HG03135 (cell line): ENCODE data around the gene PFKFB4.

Experiments
- ATAC-seq: cut with Tn5 transposase; IDR thresholded peaks from one replicate; pipeline ENCODE4 v1.9.1; 2021; ENCODE audit warnings: mild to moderate bottlenecking, moderate library complexity; ENCODE audit not compliant: unreplicated experiment

PFKFB4 gene

GRCh38 chr3:48556796-48557626 is at the start of gene PFKFB4:
PFKFB4 (minus strand) TSS chr3:48556803; CDS start chr3:48556777, 26 bp downstream.
- peak; percentile 86 for ATAC-seq

GRCh38 chr3:48601622-48601994 is 45.0 kb upstream of the PFKFB4 start:
- no peak for ATAC-seq

DNA sequence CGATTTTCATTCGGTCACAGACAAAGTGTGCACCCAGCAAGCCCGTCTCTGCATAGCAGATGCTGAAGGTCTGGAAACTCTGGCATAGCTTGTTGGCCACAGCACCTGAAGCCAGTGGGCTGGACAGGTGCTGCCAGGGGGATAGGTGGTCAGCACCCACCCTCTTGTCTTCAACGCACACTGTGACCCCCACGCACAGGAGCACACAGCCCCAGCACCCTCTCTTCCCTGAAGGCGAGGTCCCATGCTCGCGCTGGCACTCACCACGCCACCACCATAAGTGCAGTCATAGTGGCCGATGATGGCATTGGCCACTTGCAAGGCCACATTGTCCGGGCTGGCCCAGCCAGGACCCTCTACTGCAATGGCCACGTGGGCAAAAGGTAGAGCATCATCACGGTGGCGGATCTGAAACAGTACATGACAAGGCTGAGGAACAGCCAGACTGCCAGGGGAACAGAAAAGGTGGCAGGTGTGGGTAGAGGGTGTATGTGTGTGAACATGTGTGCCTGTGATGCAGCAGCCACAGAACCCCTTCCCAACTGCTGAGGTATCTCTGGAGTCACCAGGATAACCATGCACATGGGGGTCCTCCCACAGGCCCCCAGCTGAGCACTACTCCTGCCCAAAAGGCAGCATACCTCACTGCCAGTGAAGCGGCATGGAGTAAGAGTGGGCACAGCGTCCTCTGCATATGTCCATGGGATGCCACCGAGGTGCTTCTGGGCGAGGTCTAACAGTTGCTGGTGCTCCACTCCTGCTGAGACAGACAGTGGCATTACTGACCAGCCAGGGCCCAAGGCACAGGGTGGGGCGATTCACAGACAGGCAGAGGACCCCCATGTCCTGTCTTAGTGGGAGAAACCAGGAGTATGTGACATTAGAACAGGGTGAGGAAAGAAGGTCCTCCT is 44.4 kb upstream of the PFKFB4 start:
- ATAC-seq = no peak

DNA sequence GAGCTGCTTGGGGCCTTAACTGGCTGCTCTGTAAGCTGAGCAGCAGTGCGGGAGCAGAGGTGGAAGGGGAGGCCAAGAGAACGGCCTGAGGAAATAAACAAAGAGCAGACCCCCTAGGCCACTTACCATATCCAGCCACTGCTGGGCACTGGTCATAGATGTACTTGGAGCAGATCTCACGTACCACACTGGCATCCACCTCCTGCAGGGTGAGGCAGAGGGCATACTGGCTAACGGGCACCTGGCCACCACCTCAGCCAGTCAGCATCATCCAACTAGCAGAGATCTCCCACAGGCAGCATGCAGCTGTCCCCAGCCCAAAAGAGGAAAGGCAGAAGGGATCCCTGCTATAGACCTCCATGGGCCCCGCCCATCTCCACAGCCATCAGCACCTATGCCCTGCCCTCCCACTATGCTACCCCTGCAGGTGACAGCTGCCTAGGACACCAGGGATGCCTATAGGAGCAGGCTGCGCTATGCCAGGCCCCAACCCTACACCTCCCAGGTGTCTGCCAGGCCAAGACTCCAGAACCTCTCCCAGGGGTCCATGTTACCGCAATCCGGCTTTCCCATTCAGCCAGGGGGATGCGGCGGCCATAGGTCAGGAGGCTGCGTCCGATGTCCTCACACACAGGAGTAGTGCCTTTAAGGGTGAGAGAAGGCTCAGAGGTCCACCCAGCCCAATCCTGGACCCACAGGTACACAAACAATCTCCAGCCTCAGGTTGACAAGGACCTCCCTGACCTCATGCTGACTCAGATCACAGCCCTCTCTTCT is 43.1 kb upstream of the PFKFB4 start:
- no peak for ATAC-seq

- ATAC-seq = no peak
Measured at GRCh38 chr3:48599077-48599501, 42.5 kb upstream of the PFKFB4 start.

- no peak for ATAC-seq
Measured at GRCh38 chr3:48598323-48599076, 41.9 kb upstream of the PFKFB4 start.

- ATAC-seq = no peak
Measured at GRCh38 chr3:48597408-48597800, 40.8 kb upstream of the PFKFB4 start.

DNA sequence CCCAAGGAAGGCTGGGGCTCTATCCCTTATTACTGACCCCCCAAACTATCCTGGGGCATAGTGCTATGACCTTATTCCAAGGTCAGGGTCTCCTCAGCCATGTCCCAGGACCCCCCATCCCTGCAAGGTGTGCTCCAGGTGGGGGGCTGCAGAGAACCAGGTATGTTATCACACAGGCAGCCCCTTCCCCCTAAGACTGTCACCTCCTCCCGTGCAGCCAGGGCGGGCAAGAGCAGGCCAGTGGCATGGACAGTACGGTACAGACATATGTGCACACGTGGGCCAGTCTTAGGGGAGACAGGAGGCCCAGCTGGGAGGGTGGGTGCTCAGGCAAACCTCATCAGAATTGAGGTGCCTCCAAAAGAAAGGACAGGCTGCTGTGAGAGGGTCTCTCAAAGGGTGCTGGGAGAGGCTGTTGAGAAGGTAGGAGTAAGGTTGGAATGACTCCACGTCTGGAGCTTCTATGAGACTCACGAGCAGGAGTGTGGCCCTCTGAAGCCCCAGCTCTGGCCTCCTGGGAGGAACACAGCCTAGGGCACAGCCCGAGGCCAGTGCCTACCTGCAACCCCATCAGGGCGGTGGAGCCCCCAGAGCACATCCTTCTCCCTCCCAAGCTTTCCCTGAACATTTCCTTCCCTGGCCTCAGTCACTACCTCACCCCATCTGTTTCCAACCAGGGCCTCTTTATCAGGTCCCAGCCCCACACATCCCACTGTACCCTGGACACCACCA is 40.2 kb upstream of the PFKFB4 start:
- ATAC-seq = no peak

- ATAC-seq = no peak
Measured at GRCh38 chr3:48596157-48596556, 39.6 kb upstream of the PFKFB4 start.

GRCh38 chr3:48595526-48596121 is 39.0 kb upstream of the PFKFB4 start:
- no peak for ATAC-seq

DNA sequence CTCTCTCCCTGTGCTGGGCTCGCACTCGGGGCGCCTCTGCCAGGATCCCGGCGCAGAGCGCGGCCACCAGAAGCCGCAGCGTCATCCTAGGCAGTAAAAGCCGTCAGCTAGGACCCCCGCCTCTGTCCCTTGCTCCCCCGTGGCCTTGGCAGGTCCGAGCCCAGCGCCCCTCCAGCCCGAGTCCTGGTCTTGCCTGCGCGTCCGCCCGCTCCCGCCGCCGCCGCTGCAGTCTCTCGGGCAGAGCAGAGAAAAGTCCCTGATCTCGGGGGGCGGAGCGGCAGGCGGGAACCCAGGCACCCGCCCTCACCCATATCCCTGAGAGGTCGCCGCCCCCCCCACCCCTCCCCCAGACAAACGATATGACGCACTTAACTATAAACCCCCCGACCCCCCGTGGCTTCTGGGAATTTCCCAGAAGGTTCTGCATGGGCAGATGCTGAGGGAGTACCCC is 38.5 kb upstream of the PFKFB4 start, which contains the start of gene COL7A1:
TSS of gene COL7A1 (minus strand) at position 255 of the 451 bp plus-strand sequence. CDS start at position 85, 170 bp downstream.
- no peak for ATAC-seq

GRCh38 chr3:48594417-48595049 is 37.9 kb upstream of the PFKFB4 start:
- ATAC-seq = no peak

DNA sequence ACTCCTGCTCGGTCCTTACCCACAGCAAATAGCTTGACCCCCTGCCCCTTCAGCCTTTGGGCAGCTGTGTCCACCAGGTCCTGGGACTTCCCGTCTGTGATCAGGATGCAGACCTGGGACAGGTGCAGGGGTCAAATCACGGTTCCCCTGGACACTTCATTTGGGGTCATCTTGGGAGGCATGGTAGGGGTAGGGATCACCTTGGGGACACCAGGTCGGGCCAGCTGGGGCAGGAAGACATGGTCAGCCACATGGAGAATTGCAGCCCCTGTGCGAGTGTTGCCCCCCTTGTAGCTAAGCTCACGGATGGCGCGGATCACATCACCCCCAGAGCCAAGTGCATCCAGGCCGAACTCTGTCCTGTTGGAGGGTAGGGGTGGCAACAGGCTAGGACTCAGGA is 36.7 kb upstream of the PFKFB4 start:
- ATAC-seq = no peak

DNA sequence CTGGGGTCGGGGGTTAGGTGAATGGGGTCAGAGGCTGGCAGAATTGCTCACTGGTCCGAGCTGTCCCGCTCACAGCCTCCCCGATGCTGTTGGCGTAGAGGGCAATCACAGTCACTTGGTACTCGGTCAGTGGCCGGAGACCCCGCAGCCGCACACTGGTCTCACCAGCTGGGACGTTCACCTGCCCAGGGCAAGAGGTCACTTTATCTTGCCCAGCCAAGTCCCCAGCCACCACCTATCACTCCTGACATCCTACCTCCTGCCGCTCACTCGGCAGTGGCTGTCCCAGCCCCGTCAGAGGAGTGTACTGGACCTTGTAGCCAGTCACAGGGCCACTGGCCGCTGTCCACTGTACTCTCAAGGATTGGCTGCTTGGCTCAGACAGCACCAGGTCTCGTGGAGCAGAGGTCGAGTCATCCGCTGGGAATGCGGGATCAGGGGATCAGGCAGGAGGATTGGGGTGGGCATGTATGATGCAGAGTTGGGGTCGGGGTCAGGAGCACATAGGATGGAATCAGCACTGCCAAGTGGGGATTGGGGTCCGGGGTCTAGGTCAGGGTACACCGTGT is 36.0 kb upstream of the PFKFB4 start:
- ATAC-seq = no peak

GRCh38 chr3:48591886-48592518 is 35.4 kb upstream of the PFKFB4 start:
- ATAC-seq = no peak

DNA sequence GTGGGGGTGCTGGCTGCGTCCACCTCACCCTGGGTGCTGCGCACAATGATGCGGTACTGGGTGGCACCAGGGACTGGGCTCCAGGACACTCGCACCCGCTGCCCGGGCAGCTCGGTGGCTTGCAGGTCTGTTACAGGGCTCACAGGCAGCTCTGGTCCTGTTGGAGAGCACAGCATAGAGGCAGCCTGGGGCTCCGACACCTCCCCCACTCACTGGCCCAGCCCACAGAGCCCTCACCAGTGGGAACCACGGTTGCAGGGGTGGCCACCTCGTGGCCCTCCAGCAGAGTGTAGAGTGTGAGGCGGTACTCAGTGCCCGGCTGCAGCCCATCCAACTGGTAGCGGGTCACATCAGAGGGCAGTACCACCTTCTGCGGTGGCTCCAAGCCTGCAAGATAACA is 34.8 kb upstream of the PFKFB4 start:
- ATAC-seq = no peak

DNA sequence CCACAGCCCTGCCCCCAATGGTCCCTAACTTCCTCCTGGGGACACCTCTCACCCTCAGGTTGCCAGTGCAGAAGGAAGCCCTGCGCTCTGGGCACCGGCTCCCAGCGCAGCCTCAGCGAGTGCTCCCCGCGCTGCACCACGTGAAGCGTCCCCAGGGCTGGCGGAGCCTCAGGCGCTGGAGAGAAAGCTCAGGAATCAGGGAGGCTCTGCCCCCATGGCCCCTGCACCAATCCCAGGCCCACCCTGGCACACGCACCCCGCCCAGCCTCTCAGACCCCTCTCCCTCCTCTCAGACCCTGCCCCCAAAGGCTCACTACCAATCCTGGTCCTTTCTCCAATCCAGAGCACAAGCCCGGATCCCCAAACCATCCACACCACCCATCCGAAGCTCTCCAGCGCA is 31.6 kb upstream of the PFKFB4 start:
- ATAC-seq = no peak

- no peak for ATAC-seq
Measured at GRCh38 chr3:48587686-48588085, 31.1 kb upstream of the PFKFB4 start.
